ENCODE results near the gene ZNF773. TPM values are rescaled to one million over a fixed set of nuclear protein-coding genes. Genes with fewer than 3 reads are reported as not detected.
A peak's percentile ranks its signal among the peaks of the same experiment; 100 is the strongest.
"Not testable (repeated sequence)": the region's sequence is repeated elsewhere in the genome, so short reads cannot be mapped to it uniquely, and the experiment has no call there.

Gene ZNF773
- total RNA-seq, 1 donor from 2014 or later: not detected

DNA sequence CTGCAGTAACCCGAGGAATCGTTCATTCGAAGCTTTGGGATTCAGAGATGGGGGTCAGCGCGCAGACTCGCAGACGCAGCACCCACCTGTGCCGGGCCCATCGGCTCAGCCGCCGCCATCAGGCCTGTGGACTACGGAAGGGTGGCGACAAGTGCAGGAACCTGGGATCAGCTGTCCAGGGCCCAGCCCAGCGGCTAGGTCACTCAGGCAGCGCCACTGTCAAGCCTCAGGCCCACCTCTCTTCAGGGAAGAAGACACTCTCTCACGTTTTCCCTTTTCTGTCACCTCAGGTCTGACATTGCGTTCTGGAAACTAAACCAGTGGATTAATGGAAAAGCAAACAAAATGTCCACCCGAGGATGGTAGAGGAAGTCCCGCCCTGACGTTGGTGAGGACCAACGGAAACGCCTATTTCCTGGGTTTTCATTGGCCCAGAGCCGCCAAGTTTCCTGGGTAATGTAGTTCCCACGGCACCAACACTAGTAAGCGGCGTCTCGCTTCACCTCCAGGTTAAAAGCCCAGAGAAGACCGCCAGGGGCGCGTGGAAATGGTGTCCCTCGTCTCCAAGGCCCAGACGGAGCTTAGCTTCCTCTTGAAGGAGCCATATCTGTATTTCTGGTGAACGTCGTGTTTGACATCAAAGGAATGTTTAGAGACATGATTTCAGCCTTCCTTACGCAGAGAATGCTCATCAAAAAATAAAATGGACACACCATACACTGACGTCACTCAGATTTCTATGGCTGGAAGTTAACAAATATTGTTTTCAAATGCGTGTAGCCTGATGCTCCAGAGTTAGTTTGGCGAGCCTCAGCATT lies 22.3 kb upstream of the ZNF773 start, which contains the start of gene ZNF772:
ZNF772 (minus strand) TSS at position 376 of the 818 bp plus-strand sequence; CDS start at position 119, 257 bp downstream.
- H3K9me3 ChIP-seq: peaks cover 42 to 64% of the 10 kb centered on the region in 2 donors

DNA sequence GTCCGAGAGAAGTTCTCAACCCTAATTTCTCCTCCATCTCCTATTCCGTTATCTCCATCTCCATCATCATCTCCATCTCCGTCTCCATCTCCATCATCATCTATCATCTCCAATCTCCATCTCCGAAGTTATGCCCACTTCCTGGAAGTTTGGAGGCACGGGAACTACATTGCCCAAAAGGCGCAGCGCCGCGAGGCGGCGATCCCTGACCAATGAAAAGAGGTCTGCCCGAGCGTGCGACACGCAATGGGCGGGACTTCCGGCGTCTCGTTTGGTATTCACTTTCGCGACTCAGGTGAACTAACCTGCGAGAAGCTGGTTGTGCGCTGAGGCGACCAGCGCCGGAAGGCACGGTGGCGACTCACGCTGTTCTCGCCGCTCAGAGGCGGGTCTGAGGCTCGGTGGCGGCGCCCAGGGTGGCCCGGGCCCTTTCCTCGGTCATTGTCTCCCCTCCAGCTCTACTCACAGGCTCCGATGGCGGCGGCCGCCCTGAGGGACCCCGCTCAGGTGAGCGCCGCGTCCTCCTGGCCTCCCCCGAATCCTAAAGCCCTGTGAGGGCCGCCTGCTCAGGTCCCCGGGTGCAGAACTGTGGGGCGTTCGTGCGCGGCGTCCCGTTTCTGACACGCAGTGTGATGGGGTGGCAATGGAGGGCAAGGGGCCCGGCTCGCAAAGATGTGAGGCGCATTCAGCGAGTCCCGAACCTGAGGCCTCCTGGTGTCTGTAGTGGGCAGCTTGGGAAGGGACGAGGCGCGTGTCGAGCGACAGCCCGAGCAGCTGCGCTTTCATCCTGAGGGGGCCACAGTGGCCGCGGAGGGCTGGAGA lies 12.1 kb upstream of the ZNF773 start, which contains the start of gene ZNF419:
ZNF419 (plus strand) TSS at position 274 of the 822 bp plus-strand sequence; CDS start at position 475, 201 bp downstream.
- Histone ChIP-seq H3K36me3 (peaks cover 16 to 28% of the 10 kb centered on the region in 2 donors), H3K9me3 (peaks cover 0 to 12% of the 10 kb centered on the region in 2 donors), H3K27ac (peak within 1 kb of the TSS; percentile 44 to 52), H3K4me3 (peak within 1 kb of the TSS; percentile 78 to 83)
- intact Hi-C loops (cut with DNase I): loop anchor here (1.0 to 5.0 kb wide), 5 partner anchors 10 to 91 kb away; partner anchors contain the start of genes ZNF416, ZNF549, ZNF550 and ZNF749
- peak; percentile 66 to 95 for DNase-seq (ENCODE audit: low spot score in 2 of 2)
- H3K27me3 ChIP-seq, H3K4me1 ChIP-seq: not testable (repeated sequence)

More for the DNA sequence above, 22.3 kb upstream of the ZNF773 start, which contains the start of gene ZNF772:
- intact Hi-C loops (cut with DNase I): loop anchor here (1.0 to 10.0 kb wide), 2 partner anchors 10 to 677 kb away; partner anchors contain the start of genes ZNF329 and ZNF419
- Histone ChIP-seq H3K4me1 (no peaks in the 10 kb centered on the region), H3K27ac (peak within 1 kb of the TSS; percentile 63 to 76), H3K4me3 (peak within 1 kb of the TSS; percentile 57 to 77), H3K27me3 (no peaks in the 10 kb centered on the region), H3K36me3 (peaks cover 34 to 39% of the 10 kb centered on the region in 2 donors)
- peak; percentile 65 to 92 for DNase-seq (ENCODE audit: low spot score in 2 of 2)
- peak in 2 of 3 experiments; percentile 25 to 28 for TF ChIP-seq CTCF (IDR thresholded peaks at IDR 0.05)

GRCh38 chr19:57488299-57488644 lies 11.5 kb upstream of the ZNF773 start:
- not testable (repeated sequence) for H3K4me1 ChIP-seq; DNase-seq (ENCODE audit: low spot score in 2 of 2); H3K27me3 ChIP-seq; H3K27ac ChIP-seq
- intact Hi-C loops (cut with DNase I): loop anchor here (5.0 kb wide), 1 partner anchor 39 kb away; the partner anchor contains the start of gene ZNF549
- Histone ChIP-seq H3K9me3 (peaks cover 1 to 18% of the 10 kb centered on the region in 2 donors), H3K36me3 (peaks cover 21 to 34% of the 10 kb centered on the region in 2 donors), H3K4me3 (peak overlapping the region; percentile 16 to 35)

DNA sequence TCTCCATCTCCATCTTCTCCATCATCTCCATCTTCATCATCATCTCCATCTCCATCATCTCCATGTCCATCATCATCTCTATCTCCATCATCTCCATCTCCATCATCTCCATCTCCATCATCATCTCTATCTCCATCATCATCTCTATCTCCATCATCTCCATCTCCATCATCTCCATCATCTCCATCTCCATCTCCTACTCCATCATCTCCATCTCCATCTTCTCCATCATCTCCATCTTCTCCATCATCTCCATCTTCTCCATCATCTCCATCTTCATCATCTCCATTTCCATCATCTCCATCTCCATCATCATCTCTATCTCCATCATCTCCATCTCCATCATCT lies 432 bp upstream of the ZNF773 start:
- Histone ChIP-seq H3K9me3 (peaks cover 17 to 62% of the 10 kb centered on the region in 2 donors), H3K36me3 (peaks cover 4 to 17% of the 10 kb centered on the region in 2 donors), H3K4me3 (peak overlapping the region; percentile 74 to 78)
- H3K27ac ChIP-seq; DNase-seq (ENCODE audit: low spot score in 2 of 2); intact Hi-C loops (cut with DNase I); H3K4me1 ChIP-seq; H3K27me3 ChIP-seq: not testable (repeated sequence)

GRCh38 chr19:57500400-57500799 lies 662 bp downstream of the ZNF773 start:
- DNase-seq (ENCODE audit: low spot score in 2 of 2); H3K4me1 ChIP-seq; intact Hi-C loops (cut with DNase I); H3K27me3 ChIP-seq; H3K27ac ChIP-seq: not testable (repeated sequence)
- H3K9me3 ChIP-seq: peaks cover 11 to 54% of the 10 kb centered on the region in 2 donors
- peak overlapping the region; percentile 5 to 74 for H3K4me3 ChIP-seq
- H3K36me3 ChIP-seq: peaks cover 11 to 23% of the 10 kb centered on the region in 2 donors

GRCh38 chr19:57506163-57506562 lies 6.4 kb downstream of the ZNF773 start:
- Histone ChIP-seq H3K9me3 (peaks cover 26 to 73% of the 10 kb centered on the region in 2 donors), H3K4me3 (no peak overlapping the region), H3K27ac (no peak overlapping the region), H3K4me1 (no peaks in the 10 kb centered on the region), H3K27me3 (no peaks in the 10 kb centered on the region), H3K36me3 (peaks cover 37 to 48% of the 10 kb centered on the region in 2 donors)
- intact Hi-C loops (cut with DNase I): no loop called here
- no peak for DNase-seq (ENCODE audit: low spot score in 2 of 2)
- TF ChIP-seq CTCF (IDR thresholded peaks at IDR 0.05): no peak

GRCh38 chr19:57511484-57511883 lies 11.7 kb downstream of the ZNF773 start:
- intact Hi-C loops (cut with DNase I): no loop called here
- H3K36me3 ChIP-seq: peaks cover 18 to 30% of the 10 kb centered on the region in 2 donors

More at GRCh38 chr19:57511484-57511883, 11.7 kb downstream of the ZNF773 start:
- Histone ChIP-seq H3K4me3 (no peak overlapping the region), H3K27me3 (no peaks in the 10 kb centered on the region), H3K9me3 (peaks cover 31 to 77% of the 10 kb centered on the region in 2 donors), H3K27ac (no peak overlapping the region), H3K4me1 (no peaks in the 10 kb centered on the region)
- TF ChIP-seq CTCF (IDR thresholded peaks at IDR 0.05): no peak
- DNase-seq (ENCODE audit: low spot score in 2 of 2): no peak
